Heart left ventricle (tissue), 16 donors: ENCODE data around the gene DENND4B. TPM values are rescaled to one million over a fixed set of nuclear protein-coding genes. Genes with fewer than 3 reads are reported as not detected.
A peak's percentile ranks its signal among the peaks of the same experiment; 100 is the strongest.

ENCODE experiments used
- ATAC-seq, 4 donors: fragments of 200-7000 bp; cut with Tn5 transposase; one replicate each; pipeline ENCODE4 v1.9.1; 2020 to 2022; ENCODE audit warnings: moderate library complexity in 4 of 4, mild to moderate bottlenecking in 3 of 4, moderate number of reproducible peaks in 1 of 4
- DNase-seq, 5 donors: peaks; one replicate each; pipeline ENCODE4 v3.0.0-alpha.2; 2020
- H3K27ac ChIP-seq, 12 donors: fragments of 200-600 bp; sonication (generic) in 4 of 12; one replicate each; pipeline versions ENCODE4 v1.5.0 to v1.8.0; 2016 to 2022; ENCODE audit warnings: mild to moderate bottlenecking in 2 of 12
- H3K27me3 ChIP-seq, 9 donors: fragments of 200-600 bp; sonication (generic) in 2 of 9; one replicate each; pipeline versions ENCODE4 v1.5.1 to v1.8.0; 2016 to 2022; ENCODE audit warnings: mild to moderate bottlenecking in 3 of 9
- H3K36me3 ChIP-seq, 9 donors: fragments of 200-600 bp; sonication (generic) in 2 of 9; one replicate each; pipeline versions ENCODE4 v1.5.0 to v1.8.0; 2018 to 2022; ENCODE audit warnings: mild to moderate bottlenecking in 2 of 9
- H3K4me1 ChIP-seq, 12 donors: fragments of 200-600 bp; sonication (generic) in 4 of 12; one replicate each; pipeline versions ENCODE4 v1.5.0 to v1.8.0; 2016 to 2022; ENCODE audit warnings: mild to moderate bottlenecking in 3 of 12
- H3K4me3 ChIP-seq, 12 donors: fragments of 200-600 bp; sonication (generic) in 4 of 12; one replicate each; pipeline versions ENCODE4 v1.5.0 to v1.8.0; 2017 to 2022; ENCODE audit warnings: mild to moderate bottlenecking in 9 of 12, moderate library complexity in 4 of 12
- H3K9me3 ChIP-seq, 12 donors: fragments of 200-600 bp; sonication (generic) in 4 of 12; one replicate each; pipeline versions ENCODE4 v1.5.0 to v1.8.0; 2016 to 2022; ENCODE audit warnings: mild to moderate bottlenecking in 1 of 12
- CTCF ChIP-seq, 12 donors: fragments of 200-600 bp; sonication (generic) in 4 of 12; IDR thresholded peaks; one replicate each; pipeline versions ENCODE4 v1.5.0 to v1.8.0; 2018 to 2022; ENCODE audit warnings: antibody characterized with exemption in 12 of 12, mild to moderate bottlenecking in 5 of 12
- POLR2A ChIP-seq, 2 donors: fragments of 450-650 bp; IDR thresholded peaks; one replicate each; pipeline ENCODE4 v1.6.1; 2017; ENCODE audit warnings: antibody characterized with exemption in 2 of 2, mild to moderate bottlenecking in 2 of 2, moderate library complexity in 2 of 2
- WGBS, 4 donors: extraction: QIAGEN DNeasy Blood & Tissue Kit in 2 of 4; methylation state at CpG; one replicate each; pipeline versions ENCODE4 v1.1.5 to v1.1.7; 2013 to 2018; 5-methylcytosine and 5-hydroxymethylcytosine counted together
- intact Hi-C, 10 donors: fragments of 100-400 bp; cut with DNase I; formaldehyde crosslinking; loops; one replicate each; pipeline versions ENCODE4 v1.11.1 to v1.14.2; 2022
- polyA plus RNA-seq, 2 donors: library from polyadenylated mRNA; stranded (reverse); fragments of 200-250 nt; gene quantifications; one replicate each; pipeline ENCODE4 v1.2.3, GENCODE V29; 2013
- total RNA-seq, 9 donors: library from RNA; depleted of rRNA in 2 of 9; stranded (reverse); fragments of >200 nt in 2 of 9; fragmentation: NEBNext Ultra II Directional in 3 of 9; extraction: Animal tissue kit (Norgen Biotek cat#: 25700) in 3 of 9; gene quantifications; one replicate each; pipeline versions ENCODE4 v1.1.0 to v1.2.4, GENCODE V29; 2016 to 2023
- donor health status: ischemic (EF 13 %, LVEDD 7.1; RV severe dilation, severe dysfunction).
- donor health status: healthy with polysubstance abuse.
- donor health status: DM: no; HTN: yes; CAD: no.
- donor health status: DM: no; HTN: no; CAD: no.
- donor health status: ischemic (EF 25% LVEDD 6.9; RV normal size, moderate dysfunction).
- donor health status: ischemic (EF 25% LVEDD 5.7; RV mildly dilated, moderate dysfunction).
- donor health status: healthy.
- donor health status: DM: yes; HTN: yes; CAD: no.
- donor health status: ischemic (EF 35%, LVEDD 5.7; RV mildly dilated, moderate dysfunction).
- donor health status: nonischemic (EF 11% LVEDD 7.7; RV severe dilation, severe dysfunction).
- donor health status: DM: yes; HTN: yes; CAD: no.
- donor health status: PGD.
- donor health status: ischemic (EF 29% LVEDD 5.4; RV normal size, mild dysfunction).
- donor health status: nonischemic (EF 23%, LVEDD 6.1; RV moderate dilation, normal function).

Gene DENND4B
- total and polyA plus RNA-seq, 11 donors: 30.5 to 60.7 (median 40.8) TPM

GRCh38 chr1:153991806-153992205, 45.3 kb upstream of the DENND4B start:
- H3K27ac ChIP-seq: peak overlapping the region in 5 of 12 donors; percentile 87 to 98 (median 94)
- DNase-seq (no peak), ATAC-seq (no peak)
- intact Hi-C loops: loop anchor here in 5 of 10 donors (2.0 to 10.0 kb wide), 7 partner anchors 185 to 477 kb away; partner anchors contain the start of genes HAX1 (in 2 of the 5) and UBAP2L (in 1 of the 5)
- 90 to 95% (median 92%) methylated on average over 2 of the region's 2 CpGs for WGBS, 4 donors
- TF ChIP-seq CTCF (IDR thresholded peaks at IDR 0.05) (no peak), POLR2A (IDR thresholded peaks at IDR 0.05) (no peak)
- no peaks in the 10 kb centered on the region for H3K27me3 ChIP-seq
- H3K4me3 ChIP-seq: peak overlapping the region; percentile 3 to 93 (median 76)
- H3K36me3 ChIP-seq: peaks cover 0 to 49% (median 39%) of the 10 kb centered on the region in 9 donors
- peaks cover 5 to 41% (median 27%) of the 10 kb centered on the region in 12 donors for H3K4me1 ChIP-seq
- no peaks in the 10 kb centered on the region for H3K9me3 ChIP-seq

GRCh38 chr1:153991151-153991630, 44.7 kb upstream of the DENND4B start:
- Histone ChIP-seq H3K4me1 (peaks cover 5 to 47% (median 31%) of the 10 kb centered on the region in 12 donors), H3K36me3 (peaks cover 0 to 49% (median 39%) of the 10 kb centered on the region in 9 donors), H3K27me3 (no peaks in the 10 kb centered on the region), H3K27ac (peak overlapping the region; percentile 87 to 98 (median 94)), H3K4me3 (peak overlapping the region; percentile 48 to 93 (median 77)), H3K9me3 (no peaks in the 10 kb centered on the region)
- ATAC-seq: no peak
- no peak for DNase-seq
- intact Hi-C loops: loop anchor here in 5 of 10 donors (2.0 to 10.0 kb wide), 7 partner anchors 186 to 476 kb away; partner anchors contain the start of genes HAX1 (in 2 of the 5) and UBAP2L (in 1 of the 5)
- no peak for TF ChIP-seq CTCF (IDR thresholded peaks at IDR 0.05)
- TF ChIP-seq POLR2A (IDR thresholded peaks at IDR 0.05): no peak
- 7 to 10% (median 8%) methylated on average over 9 of the region's 9 CpGs for WGBS, 4 donors

- Histone ChIP-seq H3K9me3 (no peaks in the 10 kb centered on the region), H3K4me3 (peak within 1 kb of the TSS; percentile 48 to 93 (median 77)), H3K27ac (peak within 1 kb of the TSS; percentile 87 to 98 (median 94)), H3K4me1 (peaks cover 5 to 49% (median 31%) of the 10 kb centered on the region in 12 donors), H3K27me3 (no peaks in the 10 kb centered on the region), H3K36me3 (peaks cover 0 to 43% (median 39%) of the 10 kb centered on the region in 9 donors)
- DNase-seq (peak; percentile 84 to 95 (median 94)), ATAC-seq (peak; percentile 76 to 90 (median 88))
- TF ChIP-seq POLR2A (IDR thresholded peaks at IDR 0.05) (peak; percentile 66 to 94), CTCF (IDR thresholded peaks at IDR 0.05) (peak in 1 of 12 donors; percentile 16)
- 0 to 1% (median 0%) methylated on average over 30 to 36 of the region's 36 CpGs for WGBS, 4 donors
- intact Hi-C loops: loop anchor here in 5 of 10 donors (2.0 to 10.0 kb wide), 7 partner anchors 187 to 476 kb away; partner anchors contain the start of genes HAX1 (in 2 of the 5) and UBAP2L (in 1 of the 5)
Observed at GRCh38 chr1:153990468-153991150, 44.1 kb upstream of the DENND4B start, which contains the start of gene RPS27. Gene RPS27 (plus strand): TSS chr1:153990762. CDS start chr1:153990797, 35 bp downstream.

GRCh38 chr1:153987621-153988020, 41.1 kb upstream of the DENND4B start:
- WGBS, 4 donors: 88 to 92% (median 90%) methylated on average over 8 of the region's 8 CpGs
- Histone ChIP-seq H3K9me3 (no peaks in the 10 kb centered on the region), H3K36me3 (peaks cover 0 to 23% (median 14%) of the 10 kb centered on the region in 9 donors), H3K4me1 (peaks cover 8 to 54% (median 35%) of the 10 kb centered on the region in 12 donors), H3K27ac (peak overlapping the region in 1 of 12 donors; percentile 93), H3K4me3 (no peak overlapping the region), H3K27me3 (no peaks in the 10 kb centered on the region)
- no peak for TF ChIP-seq CTCF (IDR thresholded peaks at IDR 0.05)
- no peak for TF ChIP-seq POLR2A (IDR thresholded peaks at IDR 0.05)
- ATAC-seq (no peak), DNase-seq (no peak)
- intact Hi-C loops: loop anchor here (2.0 to 10.0 kb wide), 12 partner anchors 40 to 475 kb away; partner anchors contain the start of genes NPR1 (in 6 of the 10), ILF2 (in 3 of the 10), DENND4B (in 1 of the 10) and S100A6 (in 1 of the 10)
